ENCODE results near the gene RALGAPA2.
"Not testable (repeated sequence)": the region's sequence is repeated elsewhere in the genome, so short reads cannot be mapped to it uniquely, and the experiment has no call there.

The RALGAPA2 gene

DNA sequence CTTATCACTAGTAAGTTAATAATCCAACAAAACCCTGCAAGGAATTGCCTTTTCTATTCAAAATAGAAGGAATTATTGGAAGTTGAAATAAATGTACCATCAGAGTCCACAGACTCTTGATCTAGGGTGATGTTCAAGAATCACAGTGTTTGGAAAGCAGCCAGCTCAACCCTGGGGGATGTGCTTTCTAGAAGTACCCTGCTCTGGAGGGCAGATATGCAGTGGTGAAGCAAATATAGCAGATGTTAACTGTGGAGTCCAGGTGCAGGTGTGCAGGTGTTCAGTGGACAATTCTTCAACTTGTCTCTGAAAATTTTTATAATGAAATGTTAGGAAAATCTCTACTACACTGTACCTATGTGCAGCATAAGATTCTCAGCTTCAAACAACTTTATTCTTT lies 353.6 kb downstream of the RALGAPA2 start:
- no peak overlapping the region for H3K27ac ChIP-seq
- TF ChIP-seq CTCF (IDR thresholded peaks at IDR 0.05) = no peak
- no peak for TF ChIP-seq ZFX (IDR thresholded peaks at IDR 0.05; ENCODE audit: borderline replicate concordance)

GRCh38 chr20:20355503-20355902 lies 356.9 kb downstream of the RALGAPA2 start:
- H3K27ac ChIP-seq = not testable (repeated sequence)

DNA sequence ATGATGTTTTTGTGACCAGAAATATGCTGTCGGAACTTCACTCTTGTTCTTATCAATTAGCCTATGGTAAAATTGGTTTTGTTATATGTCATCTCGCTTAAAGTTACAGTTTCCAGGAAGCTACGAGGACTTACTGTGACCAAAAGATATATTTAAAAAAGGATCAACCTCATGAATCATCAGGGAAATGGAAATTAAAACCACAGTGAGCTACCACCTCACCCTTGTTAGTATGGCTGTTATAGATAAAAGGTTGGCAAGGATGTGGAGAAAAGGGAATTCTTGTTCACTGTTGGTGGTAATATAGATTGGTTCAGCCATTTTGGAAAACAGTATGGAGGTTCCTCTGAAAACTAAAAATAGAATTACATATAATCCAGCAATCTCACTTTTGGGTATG lies 358.9 kb downstream of the RALGAPA2 start:
- no peak overlapping the region for H3K27ac ChIP-seq
- TF ChIP-seq CTCF (IDR thresholded peaks at IDR 0.05) (no peak), ZFX (IDR thresholded peaks at IDR 0.05; ENCODE audit: borderline replicate concordance) (no peak)

GRCh38 chr20:20344476-20344875 lies 368.0 kb downstream of the RALGAPA2 start:
- TF ChIP-seq ZFX (IDR thresholded peaks at IDR 0.05; ENCODE audit: borderline replicate concordance) = no peak
- TF ChIP-seq CTCF (IDR thresholded peaks at IDR 0.05) = no peak
- no peak overlapping the region for H3K27ac ChIP-seq

GRCh38 chr20:20343932-20344331 lies 368.5 kb downstream of the RALGAPA2 start:
- no peak overlapping the region for H3K27ac ChIP-seq
- no peak for TF ChIP-seq CTCF (IDR thresholded peaks at IDR 0.05)
- TF ChIP-seq ZFX (IDR thresholded peaks at IDR 0.05; ENCODE audit: borderline replicate concordance) = no peak
